NCI-H524 (cell line): ENCODE results near the gene RXYLT1.

ENCODE experiments used
- DNase-seq, 2 experiments: peaks; one replicate each; lab custom pipeline; 2025; lab: John Stamatoyannopoulos, UW

The RXYLT1 gene

GRCh38 chr12:63843721-63844390 is 64.1 kb downstream of the RXYLT1 start:
- peak; percentile 87 to 93 for DNase-seq

- peak; percentile 52 to 72 for DNase-seq
These were observed 65.0 kb downstream of the RXYLT1 start, which contains the start of gene SRGAP1 for GRCh38 chr12:63844391-63845341. Gene SRGAP1 (plus strand): TSS chr12:63844700. CDS start chr12:63844817, 117 bp downstream.

GRCh38 chr12:63845726-63846125 is 66.0 kb downstream of the RXYLT1 start:
- DNase-seq = peak in 1 of 2 experiments; percentile 10

- no peak for DNase-seq
These were observed 66.7 kb downstream of the RXYLT1 start for GRCh38 chr12:63846238-63846967.

- no peak for DNase-seq
These were observed 68.7 kb downstream of the RXYLT1 start for GRCh38 chr12:63848450-63848849.

GRCh38 chr12:63849106-63849620 is 69.5 kb downstream of the RXYLT1 start:
- DNase-seq = no peak

GRCh38 chr12:63849641-63850040 is 69.9 kb downstream of the RXYLT1 start:
- DNase-seq = no peak

GRCh38 chr12:63853978-63854377 is 74.3 kb downstream of the RXYLT1 start:
- DNase-seq = no peak

- DNase-seq = no peak
These were observed 75.6 kb downstream of the RXYLT1 start for GRCh38 chr12:63855299-63855698.

- DNase-seq = no peak
These were observed 78.3 kb downstream of the RXYLT1 start for GRCh38 chr12:63857771-63858670.
